ENCODE data around the gene SLC27A5.
"Not testable (repeated sequence)": the region's sequence is repeated elsewhere in the genome, so short reads cannot be mapped to it uniquely, and the experiment has no call there.

The SLC27A5 gene

DNA sequence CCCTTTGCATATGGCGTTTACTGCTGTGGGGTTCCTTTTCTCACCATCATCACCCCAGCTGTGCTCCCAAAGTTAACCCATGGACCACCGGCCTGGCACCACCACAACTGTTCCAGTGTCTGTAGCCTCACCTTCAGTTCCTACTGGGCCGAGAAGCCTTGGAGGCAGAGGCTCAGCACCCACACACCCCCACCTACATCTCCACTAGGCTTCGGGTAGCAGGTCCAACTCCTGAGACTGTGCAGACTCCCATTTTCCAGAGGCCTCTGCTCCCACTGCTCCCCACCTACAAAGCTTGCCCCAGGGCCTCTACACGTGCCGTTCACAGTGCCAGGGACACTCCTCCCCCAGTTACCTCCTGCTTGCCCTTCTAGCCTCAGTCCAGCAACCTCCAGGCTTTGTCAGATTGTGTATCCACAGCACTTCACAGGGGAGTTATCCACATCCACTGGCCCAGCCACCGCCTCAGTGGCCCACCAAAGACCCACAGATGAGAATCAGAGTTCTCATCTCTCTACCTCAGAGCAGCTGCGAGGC is 14.1 kb downstream of the SLC27A5 start:
- DNase-seq (ENCODE audit: low read depth) = no peak

DNA sequence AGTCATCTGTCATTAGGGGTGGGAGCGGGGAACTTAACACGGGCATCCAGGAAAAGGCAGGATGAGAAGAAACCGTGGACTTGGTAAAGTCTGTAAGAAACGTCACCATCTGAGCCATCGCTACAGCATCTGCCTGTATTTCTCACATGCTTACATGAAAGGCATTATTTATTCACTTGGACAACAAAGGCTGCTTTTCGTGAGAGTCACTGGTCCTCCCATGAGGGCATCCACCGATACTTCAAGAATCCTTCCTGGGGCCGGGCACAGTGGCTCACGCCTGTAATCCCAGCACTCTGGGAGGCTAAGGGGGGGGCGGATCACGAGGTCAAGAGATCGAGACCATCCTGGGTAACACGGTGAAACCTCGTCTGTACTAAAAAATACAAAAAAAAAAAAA is 19.5 kb downstream of the SLC27A5 start:
- no peak for DNase-seq (ENCODE audit: low read depth)

DNA sequence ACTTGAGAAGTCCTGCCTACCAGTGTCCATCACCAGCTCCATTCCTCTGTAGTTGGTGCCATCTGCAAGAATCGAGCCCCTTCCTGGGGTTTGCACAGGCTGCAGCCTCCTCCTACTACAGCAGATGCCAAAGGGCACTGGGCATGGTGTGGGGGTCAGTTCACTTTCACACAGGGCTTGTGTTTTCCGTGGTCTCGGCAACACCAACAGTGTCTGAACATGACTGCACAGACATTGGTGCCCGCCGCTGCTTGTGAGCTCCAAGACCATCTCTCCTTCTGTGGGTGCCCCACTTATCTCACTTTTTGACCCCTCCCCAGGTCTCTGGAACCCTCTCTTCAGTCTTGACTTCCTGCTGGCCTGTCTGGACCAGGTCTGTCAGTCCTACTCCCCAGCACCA is 20.4 kb downstream of the SLC27A5 start:
- DNase-seq (ENCODE audit: low read depth) = no peak

DNA sequence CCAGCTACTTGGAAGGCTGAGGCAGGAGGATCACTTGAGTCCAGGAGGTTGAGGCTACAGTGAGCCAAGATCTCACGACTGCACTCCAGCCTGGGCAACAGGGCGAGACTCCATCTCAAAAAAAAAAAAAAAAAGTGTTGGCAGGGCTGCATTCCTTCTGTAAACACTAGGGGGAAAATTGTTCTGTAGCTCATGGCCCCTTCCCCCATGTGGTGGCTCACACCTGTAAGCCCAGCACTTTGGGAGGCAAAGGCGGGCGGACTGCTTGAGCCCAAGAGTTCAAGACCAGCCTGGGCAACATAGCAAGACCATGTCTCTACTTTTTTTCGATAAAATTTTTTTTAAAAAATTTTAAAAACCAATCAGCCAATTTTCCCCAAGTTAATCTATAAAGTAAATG is 27.4 kb downstream of the SLC27A5 start:
- DNase-seq (ENCODE audit: low read depth) = not testable (repeated sequence)

DNA sequence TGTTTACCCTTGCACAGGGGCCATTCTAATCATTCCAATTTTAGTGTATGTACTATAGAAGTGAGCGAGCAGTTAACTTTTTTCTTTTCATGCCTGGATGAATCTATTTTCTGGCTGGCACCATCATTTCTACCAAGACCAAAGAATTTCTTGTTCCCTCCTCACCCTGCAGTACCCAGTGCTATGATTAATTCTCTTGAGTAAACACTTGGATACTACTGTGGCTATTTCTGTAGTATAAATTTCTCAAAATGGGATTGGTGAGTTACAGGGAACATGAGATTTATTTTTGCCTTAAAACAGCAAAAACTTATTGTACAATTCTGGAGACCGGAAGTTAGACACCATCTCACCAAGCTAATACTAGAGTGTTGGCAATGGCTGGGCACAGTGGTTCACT is 28.0 kb downstream of the SLC27A5 start:
- DNase-seq (ENCODE audit: low read depth) = no peak

DNA sequence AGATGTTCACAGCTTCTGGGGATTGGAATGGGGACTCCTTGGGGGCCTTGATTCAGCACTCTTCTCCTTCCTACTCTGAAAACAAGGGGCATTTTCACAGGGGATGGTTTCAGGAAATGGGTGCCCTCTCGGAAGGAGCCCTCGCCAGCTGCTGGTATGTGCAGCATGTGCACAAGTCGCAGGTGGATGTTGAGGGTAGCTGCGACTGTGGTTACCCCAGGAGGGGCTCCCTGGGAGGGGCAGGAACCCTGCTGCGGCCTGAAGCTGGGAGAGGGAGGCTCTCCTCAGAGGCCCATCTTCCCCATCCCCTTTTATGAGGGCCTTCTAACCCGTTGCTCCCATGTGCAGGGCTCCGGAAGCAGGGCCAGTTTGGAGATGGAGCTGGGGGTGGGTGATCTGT is 29.4 kb downstream of the SLC27A5 start:
- no peak for DNase-seq (ENCODE audit: low read depth)

DNA sequence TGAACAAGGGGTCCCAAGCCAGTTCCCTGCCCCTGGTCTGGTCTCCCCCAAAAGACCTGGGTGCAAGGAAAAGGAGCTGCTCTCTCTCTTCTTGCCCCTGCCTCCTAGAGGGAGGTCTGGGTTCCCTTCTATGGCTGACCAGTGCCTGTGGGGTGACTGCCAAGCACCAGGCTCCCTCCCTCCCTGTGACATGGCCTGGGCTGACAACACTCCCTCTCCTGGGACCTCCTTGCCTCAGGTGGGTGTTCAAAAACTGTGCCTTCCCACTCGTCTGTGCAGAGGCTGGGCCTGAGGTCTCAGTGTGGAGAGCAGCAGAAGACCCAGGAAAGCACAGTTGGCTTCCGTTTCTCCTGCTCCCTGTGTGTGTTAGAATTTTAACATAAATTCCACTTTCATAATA is 31.0 kb downstream of the SLC27A5 start:
- DNase-seq (ENCODE audit: low read depth) = no peak

DNA sequence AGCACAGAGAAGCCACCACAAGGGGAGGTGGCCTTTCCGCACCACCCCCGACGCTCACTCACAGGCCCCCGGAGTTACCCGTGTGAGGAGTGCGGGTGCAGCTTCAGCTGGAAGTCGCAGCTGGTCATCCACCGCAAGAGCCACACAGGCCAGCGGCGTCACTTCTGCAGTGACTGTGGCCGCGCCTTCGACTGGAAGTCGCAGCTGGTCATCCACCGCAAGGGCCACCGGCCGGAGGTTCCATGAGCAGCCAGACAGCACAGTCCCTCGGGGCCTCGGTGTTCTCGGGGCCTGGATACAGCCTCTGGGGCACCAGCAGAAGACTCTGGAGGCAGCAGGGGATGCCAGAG is 31.3 kb downstream of the SLC27A5 start:
- no peak for DNase-seq (ENCODE audit: low read depth)

DNA sequence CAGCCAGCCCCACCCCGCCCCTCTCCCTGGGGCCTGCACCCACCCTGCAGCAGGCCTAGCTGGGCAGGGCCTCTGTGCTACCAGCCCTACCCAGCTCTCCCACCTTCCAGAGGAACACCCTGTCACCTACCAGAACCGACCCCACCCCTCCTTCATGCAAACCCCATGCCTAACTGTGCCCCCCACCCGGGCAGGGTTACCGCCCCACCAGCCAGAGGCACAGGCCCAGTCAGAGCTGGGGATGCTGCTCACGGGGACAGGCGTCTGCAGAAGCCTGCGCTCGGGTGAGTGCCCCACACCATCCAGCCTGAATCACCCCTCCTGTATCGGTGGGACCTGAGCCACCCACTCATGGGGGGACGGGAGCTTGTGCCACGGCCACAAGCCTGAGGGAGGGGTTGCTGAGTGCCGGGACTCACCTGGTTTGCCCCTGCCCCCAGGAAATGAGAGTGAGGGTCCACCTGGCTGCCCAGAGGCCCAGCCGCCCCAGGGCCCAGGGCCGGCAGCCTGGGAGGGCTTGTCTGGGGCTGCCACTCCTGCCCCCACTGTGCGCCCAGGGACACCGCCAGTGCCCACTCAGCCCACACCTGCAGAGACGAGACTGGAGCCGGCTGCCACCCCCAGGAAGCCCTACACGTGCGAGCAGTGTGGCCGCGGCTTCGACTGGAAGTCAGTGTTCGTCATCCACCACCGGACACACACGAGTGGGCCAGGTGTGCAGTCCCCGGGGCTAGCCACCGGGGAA is 31.9 kb downstream of the SLC27A5 start:
- DNase-seq (ENCODE audit: low read depth) = no peak

DNA sequence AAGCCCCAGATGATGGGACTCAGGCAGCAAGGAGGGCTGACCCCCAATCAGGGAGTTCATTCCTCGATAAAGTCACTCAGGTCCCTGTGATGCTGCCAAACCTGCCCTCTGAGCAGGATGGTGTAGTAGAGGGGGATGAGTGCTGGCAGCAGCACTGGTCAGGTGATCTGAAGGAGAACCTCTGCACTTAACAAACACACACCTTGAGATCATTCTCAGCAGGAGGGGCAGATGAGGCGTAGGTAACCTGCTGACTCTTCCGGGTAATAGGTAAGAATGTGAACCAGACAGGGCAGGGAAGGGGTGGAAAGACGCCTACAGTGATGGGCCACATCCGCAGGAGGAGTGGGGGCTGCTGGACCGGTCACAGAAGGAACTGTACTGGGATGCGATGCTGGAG is 32.5 kb downstream of the SLC27A5 start:
- DNase-seq (ENCODE audit: low read depth) = no peak

DNA sequence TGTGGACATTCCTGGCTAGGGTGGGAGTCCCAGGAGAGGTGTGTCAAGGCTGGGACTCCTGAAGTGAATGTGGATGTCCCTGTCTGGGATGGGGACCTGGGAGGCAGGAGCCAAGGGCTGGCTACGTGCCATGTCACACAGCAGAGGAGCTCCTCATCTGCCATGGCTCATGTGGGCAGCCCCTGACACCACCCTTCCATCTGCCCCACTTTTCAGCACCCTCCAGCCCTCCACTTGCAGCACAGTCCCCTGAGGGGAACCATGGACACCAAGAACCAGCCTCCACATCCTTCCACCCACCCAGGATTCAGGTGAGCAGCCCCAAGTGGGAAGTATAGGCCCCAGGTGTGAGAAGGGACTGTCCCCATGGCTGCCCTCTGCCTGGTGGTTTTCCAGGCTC is 33.9 kb downstream of the SLC27A5 start:
- no peak for DNase-seq (ENCODE audit: low read depth)

DNA sequence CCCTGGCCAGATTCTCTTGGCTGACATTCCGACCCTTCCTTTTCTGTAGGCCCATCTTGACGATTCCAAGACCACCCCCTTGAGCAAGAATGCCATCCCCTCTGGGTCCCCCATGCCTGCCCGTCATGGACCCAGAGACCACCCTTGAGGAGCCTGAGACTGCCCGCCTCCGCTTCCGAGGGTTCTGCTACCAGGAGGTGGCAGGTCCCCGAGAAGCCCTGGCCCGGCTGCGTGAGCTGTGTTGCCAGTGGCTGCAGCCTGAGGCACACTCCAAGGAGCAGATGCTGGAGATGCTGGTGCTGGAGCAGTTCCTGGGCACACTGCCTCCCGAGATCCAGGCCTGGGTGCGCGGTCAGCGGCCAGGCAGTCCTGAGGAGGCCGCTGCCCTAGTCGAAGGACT is 34.7 kb downstream of the SLC27A5 start:
- no peak for DNase-seq (ENCODE audit: low read depth)

DNA sequence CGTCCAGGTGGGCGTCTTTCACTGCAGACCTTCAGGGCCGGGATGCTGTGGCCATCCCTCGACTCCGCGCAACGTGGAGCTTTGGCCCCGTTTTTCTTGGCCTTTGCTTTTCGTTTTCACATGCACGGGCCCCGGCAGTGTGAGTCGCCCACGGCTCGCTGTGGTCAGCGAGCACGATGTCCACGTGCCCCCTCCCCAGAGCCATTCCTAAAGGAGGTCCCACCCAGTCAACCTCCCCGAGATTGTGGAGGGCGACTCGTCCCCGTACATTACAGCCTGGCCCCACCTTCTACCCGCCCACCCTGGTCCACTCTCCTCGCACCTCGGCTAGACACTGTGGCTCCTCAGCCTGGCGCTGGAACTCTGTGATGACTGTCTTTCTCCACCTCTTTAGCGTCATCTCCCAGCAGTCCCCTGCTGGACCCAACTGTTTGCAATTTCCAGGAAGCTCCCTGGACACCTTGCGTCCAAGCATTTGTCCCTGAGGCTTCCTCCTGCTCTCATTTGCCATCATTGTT is 35.2 kb downstream of the SLC27A5 start:
- DNase-seq (ENCODE audit: low read depth) = no peak

DNA sequence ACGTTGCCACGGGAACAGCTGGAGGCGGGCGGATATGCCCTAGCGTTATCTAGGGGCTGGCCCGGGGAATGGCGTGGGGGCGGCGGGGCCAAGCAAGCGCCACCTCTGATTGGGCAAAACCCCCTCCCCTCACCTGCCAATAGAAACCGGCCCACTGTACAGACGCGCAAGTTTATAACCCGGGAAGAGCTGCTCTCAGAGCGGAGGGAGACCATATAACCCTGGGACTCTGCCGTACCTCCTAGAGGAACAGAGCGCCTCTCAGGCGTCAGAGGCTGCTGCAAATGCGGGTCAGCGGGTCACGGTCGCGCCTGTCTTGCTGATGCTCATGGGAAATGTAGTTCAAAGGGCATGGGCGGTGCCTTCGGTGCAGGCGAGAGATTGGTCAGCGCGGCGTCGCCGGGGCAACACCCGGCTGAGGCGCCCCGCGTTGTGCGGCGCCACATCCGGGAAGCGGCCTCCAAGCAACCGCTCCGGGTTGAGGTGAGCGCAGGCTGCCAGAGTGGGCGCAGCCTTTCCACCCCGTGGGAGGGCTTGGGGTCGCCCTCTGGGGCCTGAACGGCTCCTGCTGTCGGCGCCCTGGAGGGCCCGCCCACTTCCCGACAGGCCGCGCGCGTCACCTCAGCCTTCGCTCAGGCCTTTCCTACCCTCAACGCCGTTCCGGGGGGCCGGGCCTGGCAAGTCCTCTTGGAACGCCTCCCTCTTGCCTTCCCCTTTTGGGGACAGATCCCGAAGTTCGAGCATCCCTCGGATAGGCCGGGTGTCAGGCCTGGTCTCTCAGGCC is 35.9 kb downstream of the SLC27A5 start, which contains the start of gene ZNF446:
ZNF446 (plus strand) TSS at position 639 of the 784 bp plus-strand sequence. CDS start 867 bp downstream, outside the sequence.
- DNase-seq (ENCODE audit: low read depth) = peak; percentile 90

DNA sequence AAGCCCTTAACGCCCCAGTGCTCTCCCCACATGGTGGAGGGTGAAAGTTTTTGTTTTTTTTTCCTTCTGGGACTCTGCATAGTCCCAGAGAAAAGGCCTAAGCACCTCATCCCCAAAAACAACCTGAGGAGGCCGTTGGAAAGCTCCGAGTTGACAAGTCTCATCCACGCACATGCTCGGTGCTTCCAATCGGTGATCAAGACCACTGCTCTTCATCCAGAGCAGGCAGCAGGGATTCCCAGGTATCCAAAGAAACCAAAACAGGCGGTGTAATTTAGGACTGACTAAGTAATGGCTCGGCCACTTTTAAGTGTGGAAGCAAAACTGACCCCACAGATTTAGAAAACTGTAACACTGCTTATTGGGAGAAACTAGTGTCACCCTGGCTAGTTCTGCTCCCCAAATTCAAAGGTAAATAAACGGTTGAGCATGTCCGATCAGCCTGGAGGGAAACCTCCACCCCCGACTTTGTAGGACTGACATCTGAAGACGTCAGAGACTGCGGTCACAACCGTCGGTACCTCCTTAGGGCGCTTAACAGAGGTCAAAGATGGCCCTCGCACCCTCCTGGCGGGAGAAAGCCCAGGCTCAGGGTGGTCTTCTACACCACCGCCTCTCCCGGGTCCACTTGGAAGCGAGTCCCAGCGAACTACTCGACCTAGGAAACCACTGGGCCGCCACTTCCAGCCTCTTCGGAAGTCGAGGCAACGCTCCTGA is 36.6 kb downstream of the SLC27A5 start:
- no peak for DNase-seq (ENCODE audit: low read depth)

DNA sequence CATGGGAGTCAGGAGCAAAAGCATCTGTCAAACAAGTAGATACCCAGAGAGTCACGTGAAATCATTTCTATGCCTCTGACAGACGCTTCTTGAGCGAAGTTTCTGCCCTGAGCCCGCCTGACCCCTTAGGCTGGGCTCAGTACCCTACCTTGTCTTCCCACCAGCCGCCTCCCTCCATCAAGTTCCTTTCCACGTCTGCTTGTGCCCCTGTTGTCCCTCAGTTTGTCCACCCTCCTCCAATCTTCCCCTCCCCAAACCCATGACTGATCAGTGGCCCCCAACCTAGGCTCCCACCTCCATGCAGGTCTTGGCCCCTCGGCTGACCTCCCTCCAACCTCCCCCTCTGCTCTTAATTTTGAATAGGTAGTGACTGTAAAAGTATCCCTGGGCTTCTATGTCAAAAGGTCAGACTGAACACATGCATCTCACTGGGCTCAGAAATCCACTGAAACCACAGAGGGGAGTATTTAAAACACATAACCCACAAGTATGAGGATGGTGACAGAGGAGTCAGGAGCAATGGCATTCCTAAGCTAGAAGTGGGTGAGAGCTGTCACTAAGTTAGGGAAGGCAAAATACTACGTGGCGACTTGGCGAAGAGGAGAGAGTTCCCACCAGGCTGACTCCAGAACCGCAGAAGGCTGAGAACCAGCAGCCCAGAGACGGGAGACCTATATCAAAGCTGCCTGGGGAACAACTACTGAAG is 37.3 kb downstream of the SLC27A5 start:
- DNase-seq (ENCODE audit: low read depth) = peak; percentile 65

DNA sequence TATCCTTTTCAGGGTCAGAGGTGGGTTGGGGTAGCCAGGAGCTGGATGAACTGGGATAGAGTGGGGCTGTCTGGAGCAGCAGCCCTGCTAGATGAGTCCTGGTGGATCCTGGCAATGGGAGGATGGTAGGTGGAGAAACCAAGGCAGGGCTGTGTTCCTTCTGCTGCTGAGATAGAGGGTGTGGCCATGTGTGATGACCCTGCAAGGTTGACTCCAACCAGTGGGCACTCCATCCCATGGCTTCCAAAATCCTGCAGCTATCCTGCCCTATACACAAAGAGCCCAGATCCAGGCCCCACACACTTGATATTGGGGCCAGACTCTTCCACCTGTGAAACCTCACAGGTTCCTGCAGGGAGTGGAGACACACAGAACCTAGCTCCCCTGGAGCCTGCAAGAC is 38.0 kb downstream of the SLC27A5 start:
- no peak for DNase-seq (ENCODE audit: low read depth)

DNA sequence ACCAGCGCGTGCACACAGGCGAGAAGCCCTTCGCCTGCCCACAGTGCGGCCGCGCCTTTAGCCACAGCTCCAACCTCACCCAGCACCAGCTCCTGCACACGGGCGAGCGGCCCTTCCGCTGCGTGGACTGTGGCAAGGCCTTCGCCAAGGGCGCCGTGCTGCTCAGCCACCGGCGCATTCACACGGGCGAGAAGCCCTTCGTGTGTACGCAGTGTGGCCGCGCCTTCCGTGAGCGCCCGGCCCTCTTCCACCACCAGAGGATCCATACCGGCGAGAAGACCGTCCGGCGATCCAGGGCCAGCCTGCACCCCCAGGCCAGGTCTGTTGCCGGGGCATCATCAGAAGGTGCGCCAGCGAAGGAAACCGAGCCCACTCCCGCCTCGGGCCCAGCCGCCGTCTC is 40.1 kb downstream of the SLC27A5 start:
- no peak for DNase-seq (ENCODE audit: low read depth)

DNA sequence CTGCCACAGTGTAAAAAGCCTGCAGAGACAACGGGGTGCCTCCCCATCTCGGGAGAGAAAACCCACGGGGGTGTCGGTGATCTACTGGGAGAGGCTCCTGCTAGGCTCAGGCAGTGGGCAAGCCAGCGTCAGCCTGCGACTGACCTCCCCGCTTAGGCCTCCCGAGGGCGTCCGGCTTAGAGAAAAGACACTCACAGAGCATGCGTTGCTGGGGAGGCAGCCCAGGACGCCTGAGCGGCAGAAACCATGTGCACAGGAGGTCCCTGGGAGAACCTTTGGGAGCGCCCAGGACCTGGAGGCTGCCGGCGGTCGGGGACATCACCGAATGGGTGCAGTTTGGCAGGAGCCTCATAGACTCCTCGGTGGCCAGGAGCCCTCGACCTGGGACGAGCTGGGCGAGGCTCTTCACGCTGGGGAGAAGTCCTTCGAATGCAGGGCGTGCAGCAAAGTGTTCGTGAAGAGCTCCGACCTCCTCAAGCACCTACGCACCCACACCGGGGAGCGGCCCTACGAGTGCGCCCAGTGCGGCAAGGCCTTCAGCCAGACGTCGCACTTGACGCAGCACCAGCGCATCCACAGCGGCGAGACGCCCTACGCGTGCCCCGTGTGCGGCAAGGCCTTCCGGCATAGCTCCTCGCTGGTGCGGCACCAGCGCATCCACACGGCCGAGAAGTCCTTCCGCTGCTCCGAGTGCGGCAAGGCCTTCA is 40.8 kb downstream of the SLC27A5 start:
- DNase-seq (ENCODE audit: low read depth) = not testable (repeated sequence)

DNA sequence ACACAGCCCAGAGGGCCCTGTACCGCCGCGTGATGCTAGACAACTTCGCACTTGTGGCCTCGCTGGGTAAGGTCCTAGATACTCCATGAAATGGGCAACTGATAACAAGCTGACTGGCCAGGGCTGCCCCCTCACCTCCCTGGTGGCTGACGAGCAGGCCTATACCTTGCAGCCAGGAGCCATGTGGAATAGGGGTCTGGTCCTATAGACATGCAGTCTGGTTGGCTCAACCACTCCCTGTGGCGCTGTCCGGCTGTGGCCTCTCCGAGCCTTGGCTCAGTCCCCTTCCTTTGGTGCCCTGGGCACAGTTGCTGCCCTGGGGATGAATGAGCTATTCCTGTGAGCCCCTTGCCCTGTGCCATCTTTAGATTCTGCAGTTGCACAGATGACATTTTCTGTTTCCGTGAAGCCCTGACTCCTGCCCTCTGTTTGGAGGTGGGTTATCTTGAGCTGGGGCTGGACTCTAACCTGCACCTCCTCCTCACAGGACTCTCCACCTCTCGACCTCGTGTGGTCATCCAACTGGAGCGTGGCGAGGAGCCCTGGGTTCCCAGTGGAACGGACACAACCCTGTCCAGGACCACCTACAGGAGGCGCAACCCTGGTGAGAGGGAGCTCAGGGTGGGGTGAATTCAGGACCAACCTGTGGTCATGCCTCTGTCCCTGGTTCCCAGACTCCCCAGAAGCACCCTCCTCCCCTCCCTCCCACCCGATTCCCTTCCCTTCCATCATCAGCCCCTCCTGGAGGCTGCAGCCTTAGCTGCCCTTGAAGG is 42.4 kb downstream of the SLC27A5 start:
- no peak for DNase-seq (ENCODE audit: low read depth)
